Neuronal stem cell (in vitro differentiated cells): Measurements from ENCODE around the gene BCDIN3D.
"Not testable (repeated sequence)": the region's sequence is repeated elsewhere in the genome, so short reads cannot be mapped to it uniquely, and the experiment has no call there.

ENCODE experiments used
- DNase-seq: peaks from one replicate; pipeline ENCODE4 v3.0.0-alpha.2; 2013; ENCODE audit warnings: low spot score
- H2AFZ ChIP-seq: one replicate; pipeline ENCODE4 v1.6.1; 2013; ENCODE audit warnings: mild to moderate bottlenecking, low read length, inconsistent platforms
- H2AK5ac ChIP-seq: 2 replicates; pipeline ENCODE4 v1.6.1; 2013; ENCODE audit warnings: low read depth, mild to moderate bottlenecking, inconsistent platforms, low read length, moderate library complexity, mixed read lengths
- H2BK120ac ChIP-seq: 2 replicates; pipeline ENCODE4 v1.6.1; 2013; ENCODE audit warnings: low read depth, mild to moderate bottlenecking, inconsistent platforms, low read length, moderate library complexity, mixed read lengths
- H2BK12ac ChIP-seq: one replicate; pipeline ENCODE4 v1.6.1; 2013; ENCODE audit warnings: low read length, inconsistent platforms
- H2BK15ac ChIP-seq: 2 replicates; pipeline ENCODE4 v1.6.1; 2013; ENCODE audit warnings: mild to moderate bottlenecking, low read length, inconsistent platforms, mixed read lengths
- H2BK5ac ChIP-seq: one replicate; pipeline ENCODE4 v1.6.1; 2013; ENCODE audit warnings: inconsistent platforms, mild to moderate bottlenecking, low read length, moderate library complexity
- H3K14ac ChIP-seq: one replicate; pipeline ENCODE4 v1.6.1; 2013; ENCODE audit warnings: low read length, inconsistent platforms
- H3K18ac ChIP-seq: 2 replicates; pipeline ENCODE4 v1.6.1; 2013; ENCODE audit warnings: low read length, inconsistent platforms
- H3K23ac ChIP-seq: 2 replicates; pipeline ENCODE4 v1.6.1; 2013; ENCODE audit warnings: low read depth, mild to moderate bottlenecking, mixed read lengths, low read length, inconsistent platforms; ENCODE audit not compliant: poor library complexity
- H3K27ac ChIP-seq: replicated peaks from 3 replicates; pipeline ENCODE4 v1.5.1; 2013; ENCODE audit warnings: low read length, inconsistent platforms
- H3K27me3 ChIP-seq, 3 experiments: 2 replicates each; pipeline ENCODE4 v1.6.1; 2013; ENCODE audit warnings: low read length in 3 of 3, mild to moderate bottlenecking in 2 of 3, inconsistent platforms in 1 of 3, low read depth in 1 of 3, mixed read lengths in 1 of 3, moderate library complexity in 1 of 3; ENCODE audit not compliant: control insufficient read depth in 3 of 3, insufficient read depth in 3 of 3
- H3K36me3 ChIP-seq, 2 donors: replicated peaks in 1 of 2; 2 replicates each; pipeline ENCODE4 v1.6.1; 2013; ENCODE audit warnings: low read length in 2 of 2; ENCODE audit not compliant: control insufficient read depth in 2 of 2, insufficient read depth in 2 of 2
- H3K4ac ChIP-seq: 2 replicates; pipeline ENCODE4 v1.6.1; 2013; ENCODE audit warnings: inconsistent platforms, mild to moderate bottlenecking, low read length, moderate library complexity
- H3K4me1 ChIP-seq, 2 donors: 1 replicate in 1 of 2; 2 replicates in 1 of 2; pipeline ENCODE4 v1.6.1; 2013; ENCODE audit warnings: low read length in 2 of 2, low read depth in 1 of 2; ENCODE audit not compliant: control insufficient read depth in 2 of 2, insufficient read depth in 1 of 2
- H3K4me2 ChIP-seq: one replicate; pipeline ENCODE4 v1.6.1; 2013; ENCODE audit warnings: mild to moderate bottlenecking, low read length, inconsistent platforms; ENCODE audit not compliant: insufficient read depth, poor library complexity, severe bottlenecking
- H3K4me3 ChIP-seq, 2 donors: 2 replicates each; pipeline ENCODE4 v1.5.1; 2013; ENCODE audit warnings: low read length in 2 of 2, mild to moderate bottlenecking in 2 of 2, inconsistent platforms in 1 of 2, moderate library complexity in 1 of 2
- H3K79me1 ChIP-seq: one replicate; pipeline ENCODE4 v1.6.1; 2013; ENCODE audit warnings: low read depth, mild to moderate bottlenecking, inconsistent platforms, low read length, moderate library complexity
- H3K9ac ChIP-seq: one replicate; pipeline ENCODE4 v1.6.1; 2013; ENCODE audit warnings: mild to moderate bottlenecking, low read depth, low read length, inconsistent platforms; ENCODE audit not compliant: poor library complexity
- H3K9me3 ChIP-seq, 2 donors: replicated peaks in 1 of 2; 2 replicates each; pipeline versions ENCODE3 to v1.6.1; 2013; ENCODE audit warnings: low read length in 2 of 2, mild to moderate bottlenecking in 2 of 2, inconsistent platforms in 1 of 2, low read depth in 1 of 2, mixed read lengths in 1 of 2, moderate library complexity in 1 of 2; ENCODE audit not compliant: control insufficient read depth in 2 of 2, insufficient read depth in 1 of 2
- H4K8ac ChIP-seq: one replicate; pipeline ENCODE4 v1.6.1; 2013; ENCODE audit warnings: low read depth, mild to moderate bottlenecking, inconsistent platforms, low read length, moderate library complexity
- H4K91ac ChIP-seq: one replicate; pipeline ENCODE4 v1.6.1; 2013; ENCODE audit warnings: low read length, low read depth, mild to moderate bottlenecking, inconsistent platforms; ENCODE audit not compliant: poor library complexity
- WGBS, 2 donors: extraction: QIAGEN DNeasy Blood & Tissue Kit; methylation state at CpG; one replicate each; pipeline ENCODE4 v1.1.7; 2013; ENCODE audit warnings: missing lambda C conversion rate in 2 of 2, mixed read lengths in 1 of 2; ENCODE audit not compliant: insufficient read length in 2 of 2, insufficient replicate concordance in 1 of 2; ENCODE audit errors: extremely low coverage in 2 of 2; 5-methylcytosine and 5-hydroxymethylcytosine counted together

The BCDIN3D gene

GRCh38 chr12:49872781-49873181, 29.9 kb upstream of the BCDIN3D start:
- Histone ChIP-seq H3K4me1 (peaks cover 0 to 7% of the 10 kb centered on the region in 2 donors), H2BK12ac (no peak overlapping the region), H2BK120ac (no peak overlapping the region), H3K79me1 (no peaks in the 10 kb centered on the region), H2AFZ (no peak overlapping the region), H3K9me3 (peaks cover 0 to 2% of the 10 kb centered on the region in 2 donors), H3K27ac (no peak overlapping the region), H3K4ac (no peak overlapping the region), H3K9ac (no peak overlapping the region), H3K4me3 (no peak overlapping the region), H3K14ac (no peak overlapping the region), H4K91ac (no peak overlapping the region), H4K8ac (no peak overlapping the region), H3K36me3 (peaks cover 0 to under 1% of the 10 kb centered on the region in 2 donors), H3K23ac (no peak overlapping the region), H2AK5ac (no peak overlapping the region), H3K18ac (no peak overlapping the region), H3K27me3 (peaks cover 0 to 47% (median 0%) of the 10 kb centered on the region in 3 experiments), H2BK5ac (no peak overlapping the region), H2BK15ac (no peak overlapping the region), H3K4me2 (no peak overlapping the region)
- no CpG with 5 or more reads among the region's 6 CpGs for WGBS, 2 donors
- DNase-seq = no peak

- H3K18ac ChIP-seq = no peak overlapping the region
- no peak overlapping the region for H2BK15ac ChIP-seq
- H3K9me3 ChIP-seq = no peaks in the 10 kb centered on the region
- WGBS, 2 donors = no CpG with 5 or more reads among the region's 5 CpGs
- peak overlapping the region; percentile 68 for H2AFZ ChIP-seq
- no peak overlapping the region for H3K4me2 ChIP-seq
- no peak overlapping the region for H2BK120ac ChIP-seq
- H4K8ac ChIP-seq = no peak overlapping the region
- H3K36me3 ChIP-seq = no peaks in the 10 kb centered on the region
- no peak overlapping the region for H2BK5ac ChIP-seq
- H2BK12ac ChIP-seq = no peak overlapping the region
- H4K91ac ChIP-seq = no peak overlapping the region
- no peak overlapping the region for H3K27ac ChIP-seq
- peaks cover 0 to 48% (median 0%) of the 10 kb centered on the region in 3 experiments for H3K27me3 ChIP-seq
- no peak overlapping the region for H3K9ac ChIP-seq
- no peak overlapping the region for H3K14ac ChIP-seq
- DNase-seq = no peak
- no peak overlapping the region for H2AK5ac ChIP-seq
- no peak overlapping the region for H3K4ac ChIP-seq
- H3K79me1 ChIP-seq = no peaks in the 10 kb centered on the region
- no peak overlapping the region for H3K4me3 ChIP-seq
- H3K23ac ChIP-seq = no peak overlapping the region
- H3K4me1 ChIP-seq = peaks cover 0 to 7% of the 10 kb centered on the region in 2 donors
These were observed 29.5 kb upstream of the BCDIN3D start for GRCh38 chr12:49872381-49872780.

- not testable (repeated sequence) for H2BK15ac ChIP-seq, H3K4me3 ChIP-seq, DNase-seq, H3K4ac ChIP-seq, H2BK5ac ChIP-seq, H3K79me1 ChIP-seq, H3K14ac ChIP-seq, H4K8ac ChIP-seq, H3K9ac ChIP-seq, H2AK5ac ChIP-seq, H3K4me1 ChIP-seq, H3K23ac ChIP-seq, H4K91ac ChIP-seq, H3K4me2 ChIP-seq, H3K18ac ChIP-seq, H2BK12ac ChIP-seq, H3K36me3 ChIP-seq, H3K9me3 ChIP-seq, H3K27ac ChIP-seq, H2BK120ac ChIP-seq
- peaks cover 0 to 49% (median 0%) of the 10 kb centered on the region in 3 experiments for H3K27me3 ChIP-seq
- WGBS, 2 donors = no CpG with 5 or more reads among the region's 8 CpGs
- H2AFZ ChIP-seq = peak overlapping the region; percentile 68
These were observed 28.9 kb upstream of the BCDIN3D start for GRCh38 chr12:49871811-49872251.

- H2BK5ac ChIP-seq = no peak overlapping the region
- no peak overlapping the region for H3K4me2 ChIP-seq
- H3K27me3 ChIP-seq = peaks cover 0 to 56% (median 0%) of the 10 kb centered on the region in 3 experiments
- H3K4me1 ChIP-seq = peaks cover 0 to 7% of the 10 kb centered on the region in 2 donors
- H3K4me3 ChIP-seq = no peak overlapping the region
- no peak overlapping the region for H2AFZ ChIP-seq
- WGBS, 2 donors = no CpG with 5 or more reads among the region's 4 CpGs
- no peak overlapping the region for H2BK12ac ChIP-seq
- H3K23ac ChIP-seq = no peak overlapping the region
- no peak overlapping the region for H3K27ac ChIP-seq
- H3K14ac ChIP-seq = peak overlapping the region; percentile 23
- no peak overlapping the region for H2AK5ac ChIP-seq
- no peaks in the 10 kb centered on the region for H3K36me3 ChIP-seq
- H3K4ac ChIP-seq = no peak overlapping the region
- no peaks in the 10 kb centered on the region for H3K9me3 ChIP-seq
- no peak for DNase-seq
- H3K79me1 ChIP-seq = no peaks in the 10 kb centered on the region
- H4K8ac ChIP-seq = no peak overlapping the region
- no peak overlapping the region for H2BK15ac ChIP-seq
- no peak overlapping the region for H2BK120ac ChIP-seq
- no peak overlapping the region for H3K18ac ChIP-seq
- no peak overlapping the region for H3K9ac ChIP-seq
- no peak overlapping the region for H4K91ac ChIP-seq
These were observed 28.3 kb upstream of the BCDIN3D start for GRCh38 chr12:49871263-49871561.
